ENCODE data around the gene RAB44.

The RAB44 gene

GRCh38 chr6:36669002-36669401 is 28.6 kb upstream of the RAB44 start:
- DNase-seq (ENCODE audit: low read depth in 1 of 2, low spot score in 1 of 2): no peak

GRCh38 chr6:36670271-36670670 is 27.4 kb upstream of the RAB44 start:
- no peak for DNase-seq (ENCODE audit: low read depth in 1 of 2, low spot score in 1 of 2)

DNA sequence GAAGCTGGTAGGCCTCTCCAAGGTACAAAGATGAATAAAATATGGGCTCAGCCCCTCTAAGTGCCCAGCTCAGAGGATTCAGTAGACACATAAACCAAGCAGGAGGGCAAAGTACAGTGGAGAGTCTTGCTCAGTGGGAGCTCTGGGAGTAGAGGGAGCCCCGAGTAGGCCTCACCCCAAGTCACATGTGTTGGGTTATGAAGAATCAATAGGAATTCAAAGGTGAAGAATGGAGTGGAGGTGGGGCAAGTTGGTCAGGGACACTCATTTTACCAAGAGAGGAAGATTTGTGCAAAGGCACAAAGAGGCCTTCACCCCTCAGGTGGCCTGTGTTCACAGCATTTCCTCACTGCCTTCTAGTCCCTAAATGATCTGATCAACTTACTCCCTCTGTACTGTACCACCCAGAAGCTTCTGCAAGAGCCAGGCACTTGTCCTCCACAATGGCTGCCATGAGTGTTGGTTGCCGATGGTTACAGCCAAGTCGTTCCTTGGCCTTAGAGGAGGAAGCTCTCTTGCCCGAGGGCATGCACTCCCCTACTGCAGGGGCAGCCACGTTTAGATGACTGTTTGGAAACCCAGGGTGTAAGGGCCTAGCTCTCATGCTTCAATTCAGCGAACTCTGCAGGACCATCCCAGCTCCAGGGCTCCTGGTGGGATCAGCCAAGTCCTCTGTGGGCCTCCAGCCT is 25.8 kb upstream of the RAB44 start:
- DNase-seq (ENCODE audit: low read depth in 1 of 2, low spot score in 1 of 2): no peak

DNA sequence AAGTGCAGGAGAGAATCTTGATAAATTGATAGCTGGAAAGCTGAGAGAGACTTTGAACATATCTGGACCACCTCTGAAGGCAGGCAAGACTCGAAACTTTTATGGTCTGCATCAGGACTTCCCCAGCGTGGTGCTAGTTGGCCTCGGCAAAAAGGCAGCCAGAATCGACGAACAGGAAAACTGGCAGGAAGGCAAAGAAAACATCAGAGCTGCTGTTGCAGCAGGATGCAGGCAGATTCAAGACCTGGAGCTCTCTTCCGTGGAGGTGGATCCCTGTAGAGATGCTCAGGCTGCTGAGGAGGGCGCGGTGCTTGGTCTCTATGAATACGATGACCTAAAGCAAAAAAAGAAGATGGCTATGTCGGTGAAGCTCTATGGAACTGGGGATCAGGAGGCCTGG is 23.7 kb upstream of the RAB44 start:
- DNase-seq (ENCODE audit: low read depth in 1 of 2, low spot score in 1 of 2): no peak

DNA sequence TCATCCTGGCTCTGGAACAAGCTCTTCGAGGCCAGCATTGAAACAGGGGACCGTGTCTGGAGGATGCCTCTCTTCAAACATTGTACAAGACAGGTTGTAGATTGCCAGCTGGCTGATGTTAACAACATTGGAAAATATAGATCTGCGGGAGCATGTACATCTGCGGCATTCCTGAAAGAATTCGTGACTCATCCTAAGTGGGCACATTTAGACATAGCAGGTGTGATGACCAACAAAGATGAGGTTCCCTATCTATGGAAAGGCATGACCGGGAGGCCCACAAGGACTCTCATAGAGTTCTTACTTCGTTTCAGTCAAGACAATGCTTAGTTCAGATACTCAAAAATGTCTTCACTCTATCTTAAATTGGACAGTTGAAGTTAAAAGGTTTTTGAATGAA is 22.7 kb upstream of the RAB44 start:
- DNase-seq (ENCODE audit: low read depth in 1 of 2, low spot score in 1 of 2): no peak

- DNase-seq (ENCODE audit: low read depth in 1 of 2, low spot score in 1 of 2): no peak
Measured at GRCh38 chr6:36676141-36677058, 21.2 kb upstream of the RAB44 start.

DNA sequence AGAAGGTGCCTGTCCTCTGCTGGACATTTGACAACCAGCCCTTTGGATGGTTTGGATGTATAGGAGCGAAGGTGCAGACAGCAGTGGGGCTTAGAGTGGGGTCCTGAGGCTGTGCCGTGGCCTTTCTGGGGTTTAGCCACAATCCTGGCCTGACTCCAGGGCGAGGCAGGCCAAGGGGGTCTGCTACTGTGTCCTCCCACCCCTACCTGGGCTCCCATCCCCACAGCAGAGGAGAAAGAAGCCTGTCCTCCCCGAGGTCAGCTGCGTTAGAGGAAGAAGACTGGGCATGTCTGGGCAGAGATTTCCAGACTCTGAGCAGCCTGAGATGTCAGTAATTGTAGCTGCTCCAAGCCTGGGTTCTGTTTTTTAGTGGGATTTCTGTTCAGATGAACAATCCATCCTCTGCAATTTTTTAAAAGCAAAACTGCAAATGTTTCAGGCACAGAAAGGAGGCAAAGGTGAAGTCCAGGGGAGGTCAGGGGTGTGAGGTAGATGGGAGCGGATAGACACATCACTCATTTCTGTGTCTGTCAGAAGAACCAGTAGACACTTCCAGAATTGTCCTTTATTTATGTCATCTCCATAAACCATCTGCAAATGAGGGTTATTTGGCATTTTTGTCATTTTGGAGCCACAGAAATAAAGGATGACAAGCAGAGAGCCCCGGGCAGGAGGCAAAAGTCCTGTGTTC is 20.4 kb upstream of the RAB44 start:
- no peak for DNase-seq (ENCODE audit: low read depth in 1 of 2, low spot score in 1 of 2)

GRCh38 chr6:36677753-36678487 is 19.7 kb upstream of the RAB44 start:
- no peak for DNase-seq (ENCODE audit: low read depth in 1 of 2, low spot score in 1 of 2)

DNA sequence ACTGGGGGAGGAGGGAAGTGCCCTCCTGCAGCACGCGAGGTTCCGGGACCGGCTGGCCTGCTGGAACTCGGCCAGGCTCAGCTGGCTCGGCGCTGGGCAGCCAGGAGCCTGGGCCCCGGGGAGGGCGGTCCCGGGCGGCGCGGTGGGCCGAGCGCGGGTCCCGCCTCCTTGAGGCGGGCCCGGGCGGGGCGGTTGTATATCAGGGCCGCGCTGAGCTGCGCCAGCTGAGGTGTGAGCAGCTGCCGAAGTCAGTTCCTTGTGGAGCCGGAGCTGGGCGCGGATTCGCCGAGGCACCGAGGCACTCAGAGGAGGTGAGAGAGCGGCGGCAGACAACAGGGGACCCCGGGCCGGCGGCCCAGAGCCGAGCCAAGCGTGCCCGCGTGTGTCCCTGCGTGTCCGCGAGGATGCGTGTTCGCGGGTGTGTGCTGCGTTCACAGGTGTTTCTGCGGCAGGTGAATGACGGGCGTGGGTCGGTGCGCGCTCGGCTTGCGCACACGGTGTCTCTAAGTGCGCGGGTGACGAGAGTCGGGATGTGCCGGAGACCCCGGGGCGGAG is 19.1 kb upstream of the RAB44 start, which contains the start of gene CDKN1A:
Gene CDKN1A (plus strand): TSS at position 227 of the 555 bp plus-strand sequence. CDS start 5,388 bp downstream, outside the sequence.
- peak; percentile 49 to 69 for DNase-seq (ENCODE audit: low read depth in 1 of 2, low spot score in 1 of 2)

- peak in 1 of 2 donors; percentile 14 for DNase-seq (ENCODE audit: low read depth in 1 of 2, low spot score in 1 of 2)
Measured at GRCh38 chr6:36679043-36679833, 18.4 kb upstream of the RAB44 start.

- DNase-seq (ENCODE audit: low read depth in 1 of 2, low spot score in 1 of 2): peak; percentile 51 to 53
Measured at GRCh38 chr6:36682328-36683144, 15.1 kb upstream of the RAB44 start.

DNA sequence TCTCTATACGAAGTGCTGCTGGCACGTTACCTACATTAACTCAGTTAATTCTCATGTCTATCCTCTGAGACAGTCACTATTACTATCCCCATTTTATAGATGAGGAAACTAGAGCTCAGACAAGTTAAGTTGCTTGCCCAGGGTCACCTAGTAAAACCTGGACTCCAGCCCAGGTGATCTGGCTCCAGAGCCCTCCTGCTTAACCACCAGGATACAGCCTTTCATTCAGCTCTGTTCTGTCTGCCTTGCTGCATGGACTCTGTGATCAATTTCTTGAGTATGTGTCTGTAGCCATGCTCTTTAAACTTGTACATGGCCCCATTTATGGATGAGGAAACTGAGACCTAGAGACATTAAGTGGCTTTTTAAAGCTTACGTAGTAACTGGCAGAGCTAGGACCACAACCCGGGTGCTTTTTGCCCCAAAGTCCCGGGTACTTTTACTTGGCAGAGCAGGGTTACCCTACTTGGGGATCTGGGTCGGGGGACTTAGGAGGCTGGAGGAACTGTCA is 14.4 kb upstream of the RAB44 start:
- no peak for DNase-seq (ENCODE audit: low read depth in 1 of 2, low spot score in 1 of 2)

DNA sequence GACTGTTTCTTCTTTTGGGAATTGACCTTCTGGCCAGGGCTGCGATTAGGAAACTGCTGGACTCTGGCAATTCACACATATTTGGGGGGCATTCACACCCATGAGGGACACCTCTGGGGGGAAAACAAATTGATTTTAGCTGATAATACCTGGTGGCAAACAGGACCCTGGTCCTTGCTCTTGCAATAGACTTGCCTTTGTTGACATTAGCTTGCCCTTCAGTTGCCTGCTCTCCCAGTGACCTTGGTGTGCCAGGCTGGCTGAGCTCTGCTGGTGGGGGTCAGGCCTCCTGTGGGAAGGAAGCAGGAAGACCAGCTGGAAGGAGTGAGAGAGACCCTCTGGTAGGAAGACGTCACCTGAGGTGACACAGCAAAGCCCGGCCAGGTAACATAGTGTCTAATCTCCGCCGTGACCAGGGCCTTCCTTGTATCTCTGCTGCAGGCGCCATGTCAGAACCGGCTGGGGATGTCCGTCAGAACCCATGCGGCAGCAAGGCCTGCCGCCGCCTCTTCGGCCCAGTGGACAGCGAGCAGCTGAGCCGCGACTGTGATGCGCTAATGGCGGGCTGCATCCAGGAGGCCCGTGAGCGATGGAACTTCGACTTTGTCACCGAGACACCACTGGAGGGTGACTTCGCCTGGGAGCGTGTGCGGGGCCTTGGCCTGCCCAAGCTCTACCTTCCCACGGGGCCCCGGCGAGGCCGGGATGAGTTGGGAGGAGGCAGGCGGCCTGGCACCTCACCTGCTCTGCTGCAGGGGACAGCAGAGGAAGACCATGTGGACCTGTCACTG is 13.8 kb upstream of the RAB44 start:
- DNase-seq (ENCODE audit: low read depth in 1 of 2, low spot score in 1 of 2): no peak

DNA sequence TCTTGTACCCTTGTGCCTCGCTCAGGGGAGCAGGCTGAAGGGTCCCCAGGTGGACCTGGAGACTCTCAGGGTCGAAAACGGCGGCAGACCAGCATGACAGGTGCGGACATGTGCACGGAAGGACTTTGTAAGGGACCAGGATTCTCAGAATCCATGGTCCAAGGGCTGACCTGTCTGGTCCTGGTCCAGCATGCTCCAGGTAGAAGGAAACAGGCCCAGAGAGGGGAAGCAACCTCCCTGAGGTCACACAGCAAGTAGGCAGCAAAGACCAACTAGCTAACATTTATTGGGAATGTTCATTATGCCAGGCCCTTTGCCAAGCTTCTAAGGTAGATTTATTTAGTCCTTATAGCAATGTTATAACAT is 13.2 kb upstream of the RAB44 start:
- DNase-seq (ENCODE audit: low read depth in 1 of 2, low spot score in 1 of 2): no peak

GRCh38 chr6:36685166-36685924 is 12.3 kb upstream of the RAB44 start:
- no peak for DNase-seq (ENCODE audit: low read depth in 1 of 2, low spot score in 1 of 2)

GRCh38 chr6:36685926-36686667 is 11.5 kb upstream of the RAB44 start:
- no peak for DNase-seq (ENCODE audit: low read depth in 1 of 2, low spot score in 1 of 2)
